HepG2 (cell line): Measurements from ENCODE around the gene CCDC33. TPM values are rescaled to one million over a fixed set of nuclear protein-coding genes. Genes with fewer than 3 reads are reported as not detected.

Source experiments
- ATF6 ChIP-seq: sonication (generic); formaldehyde crosslinking; conservative IDR thresholded peaks from 2 replicates; pipeline ENCODE4 v1.4.0; 2020; ENCODE audit warnings: missing genetic modification reagents
- CCDC6 ChIP-seq: sonication (generic); formaldehyde crosslinking; IDR thresholded peaks from 2 replicates; pipeline ENCODE4 v1.8.1; 2022; ENCODE audit warnings: mild to moderate bottlenecking, missing genetic modification reagents, moderate library complexity
- ELF4 ChIP-seq: sonication (generic); formaldehyde crosslinking; IDR thresholded peaks from 2 replicates; pipeline ENCODE4 v1.5.0; 2020; ENCODE audit warnings: missing genetic modification reagents, mild to moderate bottlenecking, moderate library complexity, borderline replicate concordance
- EP300 ChIP-seq, 3 experiments: sonication (generic) in 1 of 3; formaldehyde crosslinking in 1 of 3; IDR thresholded peaks; 2 replicates each; pipeline versions ENCODE4 v1.5.1 to v1.6.1; 2011 to 2020; ENCODE audit warnings: low read depth in 2 of 3, low read length in 2 of 3, borderline replicate concordance in 1 of 3, improper control_type of control experiment in 1 of 3, mild to moderate bottlenecking in 1 of 3, missing genetic modification reagents in 1 of 3, moderate library complexity in 1 of 3
- HOXA9 ChIP-seq: sonication (generic); formaldehyde crosslinking; IDR thresholded peaks from 2 replicates; pipeline ENCODE4 v1.8.1; 2022; ENCODE audit warnings: missing genetic modification reagents, mild to moderate bottlenecking, moderate library complexity, borderline replicate concordance
- NONO ChIP-seq, 2 experiments: fragments of 450-650 bp in 1 of 2; sonication (generic) in 1 of 2; formaldehyde crosslinking in 1 of 2; IDR thresholded peaks in 1 of 2; conservative IDR thresholded peaks in 1 of 2; 2 replicates each; pipeline versions ENCODE4 v1.6.1 to v1.8.0; 2017 to 2022; ENCODE audit warnings: mild to moderate bottlenecking in 1 of 2, missing genetic modification reagents in 1 of 2, moderate library complexity in 1 of 2
- PBX3 ChIP-seq: sonication (generic); formaldehyde crosslinking; IDR thresholded peaks from 2 replicates; pipeline ENCODE4 v1.8.1; 2023; ENCODE audit warnings: missing genetic modification reagents, inconsistent platforms, borderline replicate concordance
- RNF219 ChIP-seq: sonication (generic); formaldehyde crosslinking; IDR thresholded peaks from 2 replicates; pipeline ENCODE4 v1.5.0; 2020; ENCODE audit warnings: mild to moderate bottlenecking, missing genetic modification reagents
- ZBTB34 ChIP-seq: sonication (generic); formaldehyde crosslinking; IDR thresholded peaks from 2 replicates; pipeline ENCODE4 v1.8.0; 2022; ENCODE audit warnings: mild to moderate bottlenecking, missing genetic modification reagents
- ZMAT5 ChIP-seq: sonication (generic); formaldehyde crosslinking; IDR thresholded peaks from 2 replicates; pipeline ENCODE4 v1.5.0; 2020; ENCODE audit warnings: mild to moderate bottlenecking, low read depth, missing genetic modification reagents, borderline replicate concordance
- ZNF276 ChIP-seq: sonication (generic); formaldehyde crosslinking; IDR thresholded peaks from 2 replicates; pipeline ENCODE4 v1.4.0; 2020; ENCODE audit warnings: mild to moderate bottlenecking, low read depth, missing genetic modification reagents
- ZNF282 ChIP-seq: fragments of 450-650 bp; IDR thresholded peaks from 2 replicates; pipeline ENCODE4 v1.6.1; 2018; ENCODE audit not compliant: partially characterized antibody
- ZNF343 ChIP-seq: sonication (generic); formaldehyde crosslinking; IDR thresholded peaks from 2 replicates; pipeline ENCODE4 v1.4.0; 2020; ENCODE audit warnings: mild to moderate bottlenecking, missing genetic modification reagents
- polyA plus RNA-seq, 8 experiments: library from polyadenylated mRNA; depleted of rRNA in 3 of 8; stranded (reverse) in 7 of 8; unstranded in 1 of 8; fragments of >200 nt; fragmentation: Illumina TruSeq in 4 of 8; extraction: Trizol in 4 of 8; gene quantifications; 2 replicates each; pipeline versions ENCODE4 v1.2.1 to v1.2.3, GENCODE V29; 2011 to 2016; ENCODE audit warnings: low read depth in 4 of 8, missing spikeins in 1 of 8, mixed read lengths in 1 of 8; ENCODE audit not compliant: insufficient read depth in 1 of 8
- total RNA-seq, 5 experiments: library from RNA; depleted of rRNA; stranded (reverse); fragments of >200 nt; fragmentation: Illumina TruSeq; extraction: Trizol; gene quantifications; 2 replicates each; pipeline ENCODE4 v1.2.3, GENCODE V29; 2016; ENCODE audit warnings: low read depth in 1 of 5

Gene CCDC33
- total and polyA plus RNA-seq, 2 of the 13 experiments (the other 11 are each of a cell fraction or from before 2014, with no cell fraction given): 0.30 TPM; not detected in 1

- TF ChIP-seq PBX3 (CRISPR knock-in tag) (no peak), ZBTB34 (CRISPR knock-in tag) (no peak), ELF4 (CRISPR knock-in tag) (no peak), ZNF282 (no peak), ATF6 (CRISPR knock-in tag) (no peak), ZNF276 (no peak), CCDC6 (CRISPR knock-in tag) (peak; percentile 22; the same call in 1 of the 2 replicates), NONO (IDR thresholded peaks at IDR 0.05) (no peak), NONO (CRISPR knock-in tag; conservative IDR thresholded peaks at IDR 0.05) (peak; percentile 48; the same call in 1 of the 2 replicates), EP300 (IDR thresholded peaks at IDR 0.05; ENCODE audit: low read depth in 2 of 2, low read length in 2 of 2) (no peak), EP300 (CRISPR knock-in tag; IDR thresholded peaks at IDR 0.05; ENCODE audit: borderline replicate concordance) (no peak), HOXA9 (CRISPR knock-in tag) (no peak), RNF219 (CRISPR knock-in tag) (0 out of 2 replicates have a peak, but pooled peaks have one; percentile 41), ZNF343 (CRISPR knock-in tag) (no peak), ZMAT5 (no peak)
Observed at GRCh38 chr15:74365598-74366445, 129.7 kb downstream of the CCDC33 start (continued).
